BE2C (cell line): ENCODE data around the gene RAPGEF6.

Experiments used
- DNase-seq: peaks from one replicate; pipeline ENCODE4 v3.0.0-alpha.2; 2020
- H3K27me3 ChIP-seq: fragments of 250-450 bp; sonication (Bioruptor Pico); 2 replicates; pipeline ENCODE4 v1.5.1; 2020; ENCODE audit warnings: mild to moderate bottlenecking
- H3K36me3 ChIP-seq: fragments of 250-450 bp; sonication (Bioruptor Pico); 2 replicates; pipeline ENCODE4 v1.5.1; 2020; ENCODE audit warnings: mild to moderate bottlenecking
- H3K4me1 ChIP-seq: fragments of 250-450 bp; sonication (Bioruptor Pico); 2 replicates; pipeline ENCODE4 v1.5.1; 2020
- H3K4me3 ChIP-seq: 2 replicates; pipeline ENCODE4 v1.5.1; 2011; ENCODE audit warnings: low read depth, low read length
- H3K9me3 ChIP-seq: fragments of 250-450 bp; sonication (Bioruptor Pico); 2 replicates; pipeline ENCODE4 v1.5.1; 2020
- CTCF ChIP-seq: IDR thresholded peaks from 2 replicates; pipeline ENCODE4 v1.5.1; 2012; ENCODE audit warnings: mild to moderate bottlenecking, low read depth, low read length

Gene RAPGEF6

GRCh38 chr5:131417240-131417869 is 217.7 kb downstream of the RAPGEF6 start:
- peak; percentile 90 for TF ChIP-seq CTCF
- no peaks in the 10 kb centered on the region for H3K27me3 ChIP-seq
- peaks cover 5% of the 10 kb centered on the region; the same call in 1 of the 2 replicates for H3K36me3 ChIP-seq
- no peak overlapping the region for H3K4me3 ChIP-seq
- peak; percentile 82 for DNase-seq
- no peaks in the 10 kb centered on the region for H3K9me3 ChIP-seq
- H3K4me1 ChIP-seq = no peaks in the 10 kb centered on the region

- Histone ChIP-seq H3K36me3 (no peaks in the 10 kb centered on the region; the same call in 1 of the 2 replicates), H3K27me3 (no peaks in the 10 kb centered on the region), H3K9me3 (no peaks in the 10 kb centered on the region), H3K4me3 (no peak overlapping the region), H3K4me1 (no peaks in the 10 kb centered on the region)
- no peak for TF ChIP-seq CTCF
- no peak for DNase-seq
Observed at GRCh38 chr5:131416729-131417128, 218.3 kb downstream of the RAPGEF6 start.

DNA sequence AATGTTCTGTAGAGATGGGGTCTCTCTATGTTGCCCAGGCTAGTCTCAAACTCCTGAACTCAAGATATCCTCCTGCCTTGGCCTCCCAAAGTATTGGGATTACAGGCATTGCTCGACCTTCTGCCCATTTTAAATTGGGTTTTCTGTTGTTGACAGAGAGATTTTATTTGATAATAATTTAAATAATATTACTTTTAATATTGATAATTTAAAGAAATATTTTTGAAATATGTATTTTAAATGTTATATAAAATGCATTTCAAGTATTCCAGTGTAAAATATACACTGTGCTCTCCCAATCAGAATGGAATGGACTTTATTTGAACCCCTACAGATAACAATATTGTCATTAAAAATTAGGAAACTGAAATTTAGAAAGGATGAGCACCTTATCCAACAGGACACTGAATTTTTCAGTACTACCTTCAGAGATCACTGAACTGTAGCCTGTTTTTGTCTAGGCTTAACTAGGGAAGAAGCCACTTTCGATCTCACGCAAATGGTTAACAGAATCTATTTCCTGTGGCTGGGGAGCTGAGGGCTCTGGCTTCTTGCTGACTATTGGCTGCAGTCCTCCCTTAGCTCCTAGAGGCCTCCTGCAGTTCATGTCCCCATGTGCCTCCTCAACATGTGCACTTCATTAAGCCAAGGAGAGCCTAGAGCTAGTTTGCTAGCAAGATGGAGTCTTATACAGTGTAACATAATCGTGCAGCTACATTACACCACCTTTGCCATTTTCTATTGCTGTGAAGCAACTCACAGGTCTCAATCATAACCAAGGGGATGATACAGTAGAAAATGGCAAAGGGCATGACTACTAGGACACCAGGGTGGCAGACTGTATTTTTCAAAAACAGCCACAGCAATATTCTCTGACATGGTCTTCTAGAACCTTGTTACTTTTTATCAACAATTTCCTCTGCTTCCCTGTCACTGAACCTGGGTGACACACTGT is 221.1 kb downstream of the RAPGEF6 start:
- no peaks in the 10 kb centered on the region for H3K4me1 ChIP-seq
- TF ChIP-seq CTCF = no peak
- no peak overlapping the region for H3K4me3 ChIP-seq
- no peaks in the 10 kb centered on the region; the same call in 1 of the 2 replicates for H3K36me3 ChIP-seq
- no peaks in the 10 kb centered on the region for H3K9me3 ChIP-seq
- no peak for DNase-seq
- no peaks in the 10 kb centered on the region for H3K27me3 ChIP-seq

DNA sequence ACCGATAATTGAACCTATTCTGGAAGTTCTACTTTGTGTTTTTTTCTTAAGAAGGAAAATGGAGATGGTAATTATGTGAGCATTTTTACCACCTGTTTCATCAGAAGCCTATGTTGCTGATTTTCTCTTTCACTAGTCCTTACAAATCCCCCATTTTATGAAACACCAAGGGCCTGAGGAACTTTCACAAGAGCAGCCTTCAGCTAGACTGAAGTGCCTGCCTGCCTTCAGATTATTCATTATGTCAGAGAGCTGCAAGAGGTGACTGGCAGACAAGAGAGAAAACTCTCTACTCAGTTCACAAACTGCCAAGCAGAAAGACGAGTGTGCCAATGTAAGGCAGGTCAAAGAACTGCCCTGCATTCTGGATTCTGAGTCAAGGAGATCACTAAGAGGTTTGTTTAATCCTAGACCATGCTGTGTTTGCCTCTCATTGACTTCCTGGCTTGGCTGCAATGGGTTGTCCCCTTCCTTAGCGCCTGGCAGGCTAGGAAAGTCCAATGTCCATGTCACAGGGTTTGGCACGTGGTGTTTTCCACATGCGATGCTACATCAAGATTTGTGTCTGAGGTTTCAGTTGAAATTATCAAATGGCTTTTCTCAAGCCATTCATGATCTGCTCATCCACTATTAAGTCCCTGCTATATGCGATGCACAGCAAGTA is 227.9 kb downstream of the RAPGEF6 start:
- Histone ChIP-seq H3K9me3 (no peaks in the 10 kb centered on the region), H3K4me3 (no peak overlapping the region), H3K36me3 (peaks cover 2% of the 10 kb centered on the region; the same call in 1 of the 2 replicates), H3K4me1 (no peaks in the 10 kb centered on the region), H3K27me3 (no peaks in the 10 kb centered on the region)
- TF ChIP-seq CTCF = no peak
- DNase-seq = no peak

DNA sequence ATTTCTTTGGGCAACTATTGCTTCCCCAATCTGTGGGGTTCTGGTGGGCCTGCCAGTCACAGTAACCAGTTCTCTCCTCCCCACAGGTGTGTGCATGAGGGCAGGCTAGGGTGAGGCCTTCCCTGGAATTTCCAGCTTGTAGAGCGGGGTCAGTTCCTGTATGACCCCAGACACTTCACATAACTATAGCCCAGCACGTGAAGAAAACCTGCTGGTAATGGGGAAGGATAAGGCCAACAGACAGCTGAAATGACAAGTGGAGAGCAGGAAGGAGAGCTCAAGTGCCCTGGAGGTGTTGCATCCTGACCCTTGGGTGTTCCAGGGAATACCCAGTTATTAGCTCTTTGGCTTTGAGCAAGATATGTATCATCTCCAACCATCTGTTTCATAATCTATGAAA is 229.0 kb downstream of the RAPGEF6 start:
- Histone ChIP-seq H3K9me3 (no peaks in the 10 kb centered on the region), H3K4me1 (no peaks in the 10 kb centered on the region), H3K27me3 (no peaks in the 10 kb centered on the region), H3K4me3 (no peak overlapping the region), H3K36me3 (peaks cover 2% of the 10 kb centered on the region; the same call in 1 of the 2 replicates)
- no peak for TF ChIP-seq CTCF
- no peak for DNase-seq
